Activated naive CD8-positive, alpha-beta T cell treated with anti-CD3 and anti-CD28 coated beads, Interleukin-2, amount 50 U/mL, for 16 hours (primary cell): ENCODE results near the gene NPIPA3.
"Not testable (repeated sequence)": the region's sequence is repeated elsewhere in the genome, so short reads cannot be mapped to it uniquely, and the experiment has no call there.

Experiments used
- DNase-seq: peaks from one replicate; pipeline ENCODE4 v3.0.0-alpha.2; 2020; ENCODE audit warnings: low read depth, low spot score

NPIPA3 gene

GRCh38 chr16:14703156-14704011 is at the start of gene NPIPA3:
NPIPA3 (plus strand) TSS chr16:14703411; CDS start chr16:14708944, 5,533 bp downstream.
- not testable (repeated sequence) for DNase-seq

GRCh38 chr16:14658063-14658462 is 45.1 kb upstream of the NPIPA3 start:
- no peak for DNase-seq

DNA sequence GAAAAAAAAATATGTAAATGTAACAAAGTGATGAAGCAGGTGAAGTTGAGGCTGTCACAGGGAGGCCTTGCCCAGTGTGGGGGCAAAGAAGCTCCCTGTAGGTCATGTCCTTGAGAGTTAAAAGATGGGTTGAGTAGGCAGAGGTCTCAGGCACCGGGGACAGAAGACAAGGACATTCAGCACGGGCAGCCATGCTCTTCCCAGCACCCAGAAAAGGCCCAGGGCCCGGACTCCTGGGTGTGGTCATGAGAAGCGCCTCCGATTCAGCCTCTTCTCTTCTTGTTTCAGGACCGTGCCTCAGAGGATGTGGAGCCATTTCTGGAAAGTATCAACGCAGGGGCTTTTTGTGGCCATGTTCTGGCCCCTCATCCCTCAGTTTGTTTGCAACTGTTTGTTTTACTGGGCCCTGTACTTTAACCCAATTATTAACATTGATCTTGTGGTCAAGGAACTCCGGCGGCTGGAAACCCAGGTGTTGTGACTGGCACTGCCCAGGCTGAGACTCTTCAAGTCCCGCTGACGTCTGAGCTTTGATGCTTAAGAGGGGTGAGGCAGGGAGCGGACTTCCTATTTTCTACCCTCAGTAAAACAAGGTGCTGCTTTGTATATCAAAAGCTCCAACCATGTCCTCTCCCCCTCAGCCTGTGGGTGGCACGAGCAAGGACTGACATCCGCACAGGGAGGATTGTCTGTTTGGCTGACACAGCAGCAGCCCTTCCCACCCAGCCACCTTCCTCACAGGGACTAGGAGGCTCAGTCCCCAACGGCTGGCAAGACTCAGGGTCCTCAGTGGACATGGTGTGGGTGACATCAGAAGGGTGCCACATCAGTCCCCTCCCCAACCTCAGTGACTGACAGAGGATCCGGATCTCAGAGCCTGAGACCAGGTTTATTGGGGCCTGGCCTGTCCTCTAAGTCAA is 35.6 kb upstream of the NPIPA3 start:
- no peak for DNase-seq

DNA sequence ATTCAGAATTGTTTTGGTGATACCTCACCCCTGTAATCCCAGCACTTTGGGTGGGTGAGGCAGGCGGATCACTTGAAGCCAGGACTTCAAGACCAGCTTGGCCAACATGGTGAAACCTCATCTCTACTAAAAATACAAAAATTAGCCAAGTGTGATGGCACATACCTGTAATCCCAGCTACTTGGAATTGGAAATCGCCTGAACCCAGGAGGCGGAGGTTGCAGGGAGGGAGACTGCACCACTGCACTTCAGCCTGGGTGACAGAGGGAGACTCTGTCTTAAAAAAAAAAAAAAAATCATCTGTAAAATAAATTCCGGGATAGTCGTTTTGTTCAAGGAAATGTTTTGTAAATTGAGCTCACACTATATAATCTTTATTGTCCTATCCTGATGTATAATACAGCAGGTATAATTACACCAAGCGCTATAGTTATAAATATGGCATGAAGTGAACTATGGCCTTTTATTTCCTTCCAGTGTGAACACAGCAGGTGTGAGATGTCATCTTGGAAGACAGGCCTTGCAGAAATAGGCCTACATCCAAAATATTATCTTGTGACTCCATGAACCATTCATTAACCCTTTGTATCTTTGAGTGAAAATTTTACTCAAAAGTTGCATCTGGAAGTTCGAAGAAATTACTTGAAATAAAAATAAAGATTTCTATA is 34.5 kb upstream of the NPIPA3 start:
- no peak for DNase-seq

- no peak for DNase-seq
Observed at GRCh38 chr16:14669776-14670175, 33.4 kb upstream of the NPIPA3 start.

GRCh38 chr16:14672403-14672971 is 30.7 kb upstream of the NPIPA3 start:
- no peak for DNase-seq

DNA sequence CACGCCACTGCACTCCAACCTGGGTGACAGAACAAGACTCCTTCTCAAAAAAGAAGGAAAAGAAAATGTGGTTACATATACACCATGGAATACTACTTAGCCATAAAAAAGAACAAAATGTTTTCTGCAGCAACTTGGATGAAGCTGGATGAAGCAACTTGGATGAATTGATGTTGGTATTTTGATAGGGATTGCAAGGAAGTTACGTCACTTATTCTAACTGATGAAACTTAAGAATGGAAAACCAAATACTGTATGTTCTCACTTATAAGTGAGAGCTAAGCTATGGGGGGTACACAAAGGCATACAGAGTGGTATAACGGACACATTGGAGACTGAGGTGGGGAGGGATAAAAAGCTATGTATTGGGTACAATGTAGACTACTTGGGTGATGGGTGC is 26.6 kb upstream of the NPIPA3 start:
- DNase-seq, result no peak

DNA sequence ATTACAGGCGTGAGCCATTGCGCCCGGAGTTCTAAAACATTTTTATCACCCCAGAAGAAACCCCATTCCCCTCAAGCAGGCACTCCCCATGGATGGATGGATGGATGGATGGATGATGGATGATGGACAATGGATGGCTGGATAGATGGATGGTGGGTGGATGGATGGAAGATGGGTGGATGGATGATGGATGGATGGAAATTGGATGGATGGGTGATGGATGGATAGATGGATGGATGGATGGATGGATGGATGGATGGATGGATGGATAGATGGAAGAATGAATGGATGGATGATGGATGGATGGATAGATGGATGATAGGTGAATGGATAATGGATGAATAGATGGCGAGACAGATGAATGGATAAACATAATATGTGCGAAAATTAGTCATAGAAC is 25.6 kb upstream of the NPIPA3 start:
- DNase-seq, result no peak

DNA sequence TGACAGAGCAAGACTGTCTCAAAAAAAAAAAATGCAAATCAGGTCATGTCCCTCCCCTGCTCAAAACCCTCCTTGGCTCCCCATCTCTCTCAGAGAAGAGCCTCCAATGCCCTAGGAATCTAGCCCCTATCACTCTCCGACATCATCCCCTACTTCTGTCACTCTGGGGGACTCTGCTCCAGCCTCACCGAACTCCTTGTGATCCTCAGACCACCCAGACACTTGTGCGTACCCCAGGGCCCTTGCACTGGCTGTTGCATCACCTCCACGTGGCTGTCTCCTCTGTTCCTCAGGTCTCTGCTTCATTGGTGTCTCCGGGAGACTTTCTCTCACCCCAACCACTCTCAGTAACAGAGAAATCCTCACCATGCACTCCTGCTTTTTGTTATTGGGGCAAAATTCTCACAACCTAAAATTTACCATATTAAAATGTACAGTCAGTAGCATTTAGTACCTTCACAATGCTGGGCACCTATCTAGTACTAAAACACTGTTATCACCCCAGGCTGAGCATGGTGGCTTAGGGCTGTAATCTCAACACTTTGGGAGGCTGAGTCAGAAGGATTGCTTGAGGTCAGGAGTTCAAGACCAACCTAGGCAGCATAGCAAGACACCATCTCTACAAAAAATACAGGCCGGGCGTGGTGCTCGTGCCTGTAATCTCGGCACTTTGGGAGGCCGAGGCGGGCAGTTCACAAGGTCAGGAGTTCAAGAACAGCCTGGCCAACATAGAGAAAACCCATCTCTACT is 24.3 kb upstream of the NPIPA3 start:
- DNase-seq, result no peak

GRCh38 chr16:14680396-14680795 is 22.8 kb upstream of the NPIPA3 start:
- not testable (repeated sequence) for DNase-seq

- DNase-seq, result no peak
Observed at GRCh38 chr16:14681115-14681514, 22.1 kb upstream of the NPIPA3 start.

- no peak for DNase-seq
Observed at GRCh38 chr16:14682121-14682520, 21.1 kb upstream of the NPIPA3 start.

GRCh38 chr16:14685870-14686793 is 17.1 kb upstream of the NPIPA3 start:
- DNase-seq, result not testable (repeated sequence)

GRCh38 chr16:14694129-14694528 is 9.1 kb upstream of the NPIPA3 start, which contains the start of gene PLA2G10:
PLA2G10 (minus strand) TSS chr16:14694308; CDS start chr16:14694229, 79 bp downstream.
- DNase-seq, result not testable (repeated sequence)

- DNase-seq, result not testable (repeated sequence)
Observed at GRCh38 chr16:14701859-14702258, 1.4 kb upstream of the NPIPA3 start.

- DNase-seq, result not testable (repeated sequence)
Observed at GRCh38 chr16:14702672-14703071, 539 bp upstream of the NPIPA3 start.

- not testable (repeated sequence) for DNase-seq
Observed at GRCh38 chr16:14733233-14733632, 30.0 kb downstream of the NPIPA3 start.

DNA sequence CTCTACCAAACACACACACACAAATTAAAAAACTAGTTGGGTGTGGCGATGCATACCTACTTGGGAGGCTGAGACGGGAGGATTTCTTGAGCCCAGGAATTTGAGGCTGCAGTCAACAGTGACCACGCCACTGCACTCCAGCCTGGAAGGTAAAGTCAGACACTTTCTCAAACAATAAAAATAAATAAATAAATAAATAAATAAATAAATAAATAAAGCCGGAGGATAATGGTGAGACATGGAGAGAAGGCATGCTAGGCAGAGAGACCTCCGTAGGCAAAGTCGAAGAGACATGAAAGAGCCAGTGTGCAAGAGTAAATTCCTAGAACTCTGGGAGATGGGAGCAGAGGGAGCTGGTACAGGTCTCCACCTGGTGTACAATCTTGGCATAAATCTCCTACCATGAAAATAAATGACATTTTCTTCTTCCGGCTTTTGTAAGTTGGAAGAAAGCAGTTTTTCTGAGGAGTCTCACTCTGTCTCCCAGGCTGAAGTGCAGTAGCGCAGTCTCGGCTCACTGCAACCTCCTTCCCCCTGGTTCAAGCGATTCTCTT is 37.7 kb downstream of the NPIPA3 start:
- not testable (repeated sequence) for DNase-seq

DNA sequence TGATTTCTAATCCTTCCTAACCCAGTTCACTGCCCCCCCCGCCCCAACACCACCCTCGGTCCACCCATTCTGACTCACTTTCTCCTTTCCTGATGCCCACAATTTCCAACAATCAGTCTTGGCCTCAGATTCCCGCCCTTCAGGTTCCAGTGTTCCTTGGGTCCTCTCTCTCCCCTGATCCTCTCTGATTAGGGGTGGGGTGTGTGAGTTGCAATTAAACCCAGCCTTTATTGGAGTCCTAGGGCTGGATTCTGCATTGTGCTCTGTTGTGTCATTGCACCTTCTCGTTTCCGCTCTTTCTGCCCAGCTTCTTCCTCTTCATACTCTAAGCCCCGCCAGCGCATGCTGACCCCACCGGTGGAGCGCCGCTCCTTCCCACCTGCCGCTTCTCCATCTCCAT is 38.6 kb downstream of the NPIPA3 start:
- not testable (repeated sequence) for DNase-seq
